ACC112 (cell line): ENCODE measurements around the gene ZNF76.

Source experiments
- H2AFZ ChIP-seq: fragments of 200-600 bp; sonication (generic); one replicate; pipeline ENCODE4 v1.6.0; 2017; ENCODE audit warnings: antibody characterized with exemption, low read length; ENCODE audit not compliant: unreplicated experiment
- H3K27ac ChIP-seq: fragments of 200-600 bp; sonication (generic); 2 replicates; pipeline ENCODE4 v1.5.1; 2014; ENCODE audit warnings: low read depth, mild to moderate bottlenecking, antibody characterized with exemption, low read length, moderate library complexity
- H3K27me3 ChIP-seq: fragments of 200-600 bp; sonication (generic); 2 replicates; pipeline ENCODE4 v1.6.1; 2014; ENCODE audit warnings: mild to moderate bottlenecking, antibody characterized with exemption, low read length, moderate library complexity, mixed read lengths; ENCODE audit not compliant: insufficient read depth
- H3K36me3 ChIP-seq: fragments of 200-600 bp; sonication (generic); 2 replicates; pipeline ENCODE4 v1.6.1; 2016; ENCODE audit warnings: mild to moderate bottlenecking, antibody characterized with exemption, low read length, moderate library complexity, mixed read lengths; ENCODE audit not compliant: insufficient read depth
- H3K4me1 ChIP-seq: fragments of 200-600 bp; sonication (generic); one replicate; pipeline ENCODE4 v1.6.1; 2016; ENCODE audit warnings: low read length, mixed read lengths; ENCODE audit not compliant: insufficient read depth, unreplicated experiment, control insufficient read depth
- H3K4me3 ChIP-seq: fragments of 200-600 bp; sonication (generic); 2 replicates; pipeline ENCODE4 v1.5.1; 2014; ENCODE audit warnings: mild to moderate bottlenecking, low read depth, low read length
- H3K79me2 ChIP-seq: fragments of 200-600 bp; sonication (generic); one replicate; pipeline ENCODE4 v1.6.0; 2016; ENCODE audit warnings: low read length; ENCODE audit not compliant: control insufficient read depth, unreplicated experiment, insufficient read depth

The ZNF76 gene

GRCh38 chr6:35267446-35267845 is 7.9 kb downstream of the ZNF76 start:
- Histone ChIP-seq H2AFZ (no peak overlapping the region), H3K27ac (no peak overlapping the region), H3K36me3 (no peaks in the 10 kb centered on the region), H3K4me1 (peaks cover under 1% of the 10 kb centered on the region), H3K27me3 (no peaks in the 10 kb centered on the region), H3K4me3 (no peak overlapping the region), H3K79me2 (peaks cover 7% of the 10 kb centered on the region)

GRCh38 chr6:35267897-35268296 is 8.4 kb downstream of the ZNF76 start:
- Histone ChIP-seq H3K36me3 (no peaks in the 10 kb centered on the region), H3K4me3 (no peak overlapping the region), H2AFZ (no peak overlapping the region), H3K4me1 (no peaks in the 10 kb centered on the region), H3K27ac (no peak overlapping the region), H3K79me2 (peaks cover 7% of the 10 kb centered on the region), H3K27me3 (no peaks in the 10 kb centered on the region)

- Histone ChIP-seq H3K79me2 (peaks cover 9% of the 10 kb centered on the region), H3K27ac (no peak overlapping the region), H3K4me1 (peaks cover 17% of the 10 kb centered on the region), H3K36me3 (no peaks in the 10 kb centered on the region), H3K4me3 (no peak overlapping the region), H3K27me3 (no peaks in the 10 kb centered on the region), H2AFZ (no peak overlapping the region)
Observed at GRCh38 chr6:35272005-35272404, 12.5 kb downstream of the ZNF76 start.

DNA sequence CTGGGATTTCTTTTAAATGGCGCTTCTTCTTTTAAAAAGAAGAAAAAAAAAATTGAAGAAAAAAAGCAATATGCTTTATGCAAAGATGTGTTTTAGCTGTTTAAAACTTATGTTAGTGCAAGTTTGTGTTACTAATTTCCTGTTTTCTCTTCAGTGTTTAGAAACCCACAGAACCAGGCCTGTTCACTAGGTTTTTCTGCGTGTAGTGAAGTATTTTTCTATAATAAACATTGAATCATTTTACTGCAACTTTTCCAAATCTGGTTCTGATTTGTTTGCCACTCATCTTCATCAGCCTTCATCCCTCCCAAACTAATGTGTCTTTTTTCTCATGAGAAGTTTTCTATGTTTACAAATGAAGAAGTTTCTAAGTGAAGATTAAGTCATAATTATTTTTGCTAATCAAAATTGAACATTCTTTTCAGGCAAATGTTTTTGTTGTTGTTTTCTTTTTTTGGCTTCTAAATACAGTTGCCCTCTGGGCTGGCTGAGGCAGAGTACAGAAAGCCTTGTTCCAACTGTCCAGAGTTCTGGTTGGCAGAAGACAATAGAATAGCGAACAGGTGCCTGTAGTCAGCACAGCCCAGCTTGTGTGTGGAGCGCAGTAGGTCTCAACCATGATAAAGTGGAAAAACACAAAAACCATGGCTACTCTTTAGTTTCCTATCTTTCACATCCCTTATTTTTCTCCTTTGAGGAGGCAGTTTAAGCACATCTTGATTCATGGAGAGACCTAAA is 14.5 kb downstream of the ZNF76 start:
- Histone ChIP-seq H2AFZ (no peak overlapping the region), H3K79me2 (peaks cover 7% of the 10 kb centered on the region), H3K4me1 (peaks cover 17% of the 10 kb centered on the region), H3K4me3 (no peak overlapping the region), H3K27ac (no peak overlapping the region), H3K27me3 (no peaks in the 10 kb centered on the region), H3K36me3 (no peaks in the 10 kb centered on the region)

DNA sequence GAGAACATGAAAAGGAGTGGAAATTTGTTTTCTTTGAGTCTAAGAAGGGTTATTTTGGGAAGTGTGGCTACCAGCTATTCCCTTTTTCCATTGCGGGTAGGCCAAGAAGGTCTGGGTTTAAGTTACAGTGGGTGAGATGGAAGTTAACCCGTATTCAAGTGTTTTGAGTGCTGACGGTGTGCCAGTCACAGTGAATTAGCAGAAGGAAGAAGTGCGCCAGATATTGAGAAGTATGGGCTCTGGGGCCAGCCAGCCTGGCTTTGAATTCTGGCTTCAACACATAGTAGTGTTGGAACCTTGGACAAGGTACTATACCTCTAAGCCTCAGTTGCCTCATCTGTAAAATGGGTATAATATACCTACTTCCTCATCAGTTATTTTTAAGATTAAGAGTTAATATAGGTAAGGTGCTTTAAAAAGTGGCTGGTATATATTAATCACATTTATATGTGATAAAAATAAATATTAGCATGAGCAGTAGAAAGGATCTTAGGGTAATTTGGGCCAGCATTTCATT is 16.3 kb downstream of the ZNF76 start:
- Histone ChIP-seq H3K79me2 (peaks cover 7% of the 10 kb centered on the region), H3K36me3 (no peaks in the 10 kb centered on the region), H3K27me3 (no peaks in the 10 kb centered on the region), H3K27ac (no peak overlapping the region), H3K4me1 (peaks cover 17% of the 10 kb centered on the region), H2AFZ (no peak overlapping the region), H3K4me3 (no peak overlapping the region)

DNA sequence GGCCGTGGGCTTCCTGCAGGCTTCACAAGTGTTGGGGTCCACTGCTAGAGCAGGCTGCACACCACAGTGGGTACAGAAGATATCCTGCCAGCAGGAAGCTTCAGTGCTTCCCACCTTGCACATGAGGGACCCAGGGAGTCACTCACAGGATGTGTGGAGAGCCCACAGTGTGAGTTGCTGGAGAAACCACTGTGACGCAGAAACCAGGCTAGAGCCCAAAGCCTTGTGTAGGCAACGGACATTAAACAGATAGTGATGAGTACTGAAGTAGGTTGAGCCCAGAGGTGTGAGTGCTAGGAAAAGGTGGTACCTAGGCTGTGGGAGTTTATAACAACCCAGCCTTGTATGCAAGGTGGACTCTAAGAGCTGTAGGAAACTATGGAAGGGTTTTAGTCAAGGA is 19.2 kb downstream of the ZNF76 start:
- Histone ChIP-seq H3K4me1 (peaks cover 17% of the 10 kb centered on the region), H2AFZ (no peak overlapping the region)

GRCh38 chr6:35280903-35281302 is 21.4 kb downstream of the ZNF76 start:
- H2AFZ ChIP-seq = no peak overlapping the region

More for the DNA sequence above, 19.2 kb downstream of the ZNF76 start:
- H3K79me2 ChIP-seq = peaks cover 7% of the 10 kb centered on the region
- no peaks in the 10 kb centered on the region for H3K36me3 ChIP-seq
- H3K27ac ChIP-seq = no peak overlapping the region
- H3K27me3 ChIP-seq = no peaks in the 10 kb centered on the region
- H3K4me3 ChIP-seq = no peak overlapping the region

GRCh38 chr6:35282472-35282871 is 22.9 kb downstream of the ZNF76 start:
- Histone ChIP-seq H3K36me3 (peaks cover 7% of the 10 kb centered on the region; the same call in 1 of the 2 replicates), H3K4me1 (no peaks in the 10 kb centered on the region)

More at GRCh38 chr6:35280903-35281302, 21.4 kb downstream of the ZNF76 start:
- H3K79me2 ChIP-seq = no peaks in the 10 kb centered on the region
- H3K36me3 ChIP-seq = peaks cover 3% of the 10 kb centered on the region; the same call in 1 of the 2 replicates
- H3K4me3 ChIP-seq = no peak overlapping the region
- H3K27me3 ChIP-seq = no peaks in the 10 kb centered on the region
- no peaks in the 10 kb centered on the region for H3K4me1 ChIP-seq
- H3K27ac ChIP-seq = no peak overlapping the region

GRCh38 chr6:35283361-35283760 is 23.8 kb downstream of the ZNF76 start:
- H3K36me3 ChIP-seq = peaks cover 14% of the 10 kb centered on the region; the same call in 1 of the 2 replicates

More at GRCh38 chr6:35282472-35282871, 22.9 kb downstream of the ZNF76 start:
- H3K4me3 ChIP-seq = no peak overlapping the region
- no peak overlapping the region for H3K27ac ChIP-seq
- no peaks in the 10 kb centered on the region for H3K79me2 ChIP-seq
- no peaks in the 10 kb centered on the region for H3K27me3 ChIP-seq
- no peak overlapping the region for H2AFZ ChIP-seq

GRCh38 chr6:35287671-35288396 is 28.3 kb downstream of the ZNF76 start:
- no peak overlapping the region for H3K27ac ChIP-seq
- H2AFZ ChIP-seq = no peak overlapping the region
- H3K79me2 ChIP-seq = no peaks in the 10 kb centered on the region
- no peaks in the 10 kb centered on the region for H3K27me3 ChIP-seq
- no peaks in the 10 kb centered on the region for H3K4me1 ChIP-seq
- H3K4me3 ChIP-seq = no peak overlapping the region
- H3K36me3 ChIP-seq = peaks cover 16% of the 10 kb centered on the region; the same call in 1 of the 2 replicates

More at GRCh38 chr6:35283361-35283760, 23.8 kb downstream of the ZNF76 start:
- H3K4me3 ChIP-seq = no peak overlapping the region
- no peaks in the 10 kb centered on the region for H3K79me2 ChIP-seq
- H3K27me3 ChIP-seq = no peaks in the 10 kb centered on the region
- no peak overlapping the region for H3K27ac ChIP-seq
- no peak overlapping the region for H2AFZ ChIP-seq
- no peaks in the 10 kb centered on the region for H3K4me1 ChIP-seq
